Measurements from ENCODE around the gene KRT1.

KRT1 gene

DNA sequence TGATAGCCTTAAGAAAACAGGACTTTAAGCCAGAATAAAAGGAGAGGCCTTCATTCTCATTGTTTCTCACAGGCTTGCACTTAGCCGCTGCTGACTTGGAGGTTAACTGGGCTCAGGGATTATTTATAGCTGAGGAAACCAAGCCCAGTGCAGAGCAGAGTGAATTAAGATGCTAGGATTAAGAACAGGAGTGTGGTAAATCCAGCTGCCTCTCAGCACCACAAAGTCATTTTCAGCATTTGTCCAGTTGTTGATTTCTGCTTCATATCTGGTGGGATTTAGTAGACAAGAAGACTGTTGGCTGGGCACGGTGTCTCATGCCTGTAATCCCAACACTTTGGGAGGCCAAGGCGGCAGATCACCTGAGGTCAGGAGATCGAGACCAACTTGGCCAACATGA is 47.6 kb downstream of the KRT1 start:
- DNase-seq = no peak

DNA sequence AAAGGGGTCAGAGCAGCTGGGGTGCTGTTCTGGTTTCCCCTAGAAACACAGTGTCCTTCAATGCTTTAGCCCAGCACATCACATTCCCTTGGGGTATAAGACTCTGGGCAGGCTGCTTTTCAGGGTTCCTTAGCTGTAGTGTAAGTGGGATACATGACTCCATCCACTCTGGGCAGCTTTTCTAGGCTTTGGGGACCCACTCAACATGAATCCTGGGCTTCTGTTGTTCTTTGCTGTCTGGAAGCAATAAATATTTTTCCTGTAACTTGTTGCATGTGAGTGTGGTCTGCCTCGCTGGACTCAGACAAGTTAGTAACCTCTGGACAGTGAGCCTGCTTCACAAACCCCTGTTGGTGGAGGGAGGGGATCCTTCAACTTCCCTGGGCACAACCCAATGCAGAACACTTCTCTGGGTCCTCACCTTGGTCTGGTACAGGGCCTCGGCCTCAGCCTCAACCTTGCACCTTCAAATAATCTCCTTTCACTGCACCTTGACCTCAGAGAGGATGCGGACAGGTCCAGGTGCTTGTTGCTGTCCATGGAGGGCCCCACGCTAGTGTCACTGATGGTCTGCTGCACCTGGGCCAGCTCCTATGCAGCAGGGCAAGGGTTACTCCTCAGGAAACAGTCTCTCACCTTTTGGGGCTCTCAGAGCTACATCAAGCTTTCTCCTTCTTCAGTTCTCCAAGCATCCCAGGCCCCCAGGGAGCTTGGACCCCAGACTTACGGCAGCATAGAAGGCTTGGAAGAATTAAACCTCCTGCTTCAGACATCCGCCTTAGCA is 48.3 kb downstream of the KRT1 start:
- no peak for DNase-seq

GRCh38 chr12:52631264-52631663 is 48.9 kb downstream of the KRT1 start:
- DNase-seq = no peak

DNA sequence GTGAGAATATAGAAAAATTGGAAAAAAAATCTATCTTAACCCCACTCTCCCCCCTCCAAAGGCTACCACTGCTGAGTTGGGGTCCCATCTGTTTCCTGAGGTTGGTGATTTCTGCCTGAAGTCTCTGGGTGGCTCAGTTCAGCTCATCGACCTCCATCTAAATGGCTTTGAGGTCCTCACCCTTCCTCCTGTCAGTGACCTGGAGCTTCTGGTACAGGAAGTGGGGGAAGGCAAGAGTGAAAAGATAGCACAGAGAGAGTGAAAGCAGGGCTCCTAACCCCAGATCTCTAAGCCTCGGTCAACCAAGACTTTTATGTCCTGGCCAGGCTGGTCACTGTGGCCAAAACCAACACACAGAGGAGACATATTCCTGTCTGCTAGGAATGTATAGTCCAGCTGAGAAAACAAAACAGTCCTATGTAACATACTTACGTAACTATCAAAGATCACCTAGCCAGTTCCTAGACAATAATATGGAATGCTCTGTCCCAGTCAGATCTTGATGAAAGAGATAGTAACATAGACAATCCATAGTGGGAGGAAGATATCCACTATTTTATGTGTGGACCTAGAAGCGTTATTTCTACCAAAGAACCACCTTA is 49.5 kb downstream of the KRT1 start:
- DNase-seq = no peak

DNA sequence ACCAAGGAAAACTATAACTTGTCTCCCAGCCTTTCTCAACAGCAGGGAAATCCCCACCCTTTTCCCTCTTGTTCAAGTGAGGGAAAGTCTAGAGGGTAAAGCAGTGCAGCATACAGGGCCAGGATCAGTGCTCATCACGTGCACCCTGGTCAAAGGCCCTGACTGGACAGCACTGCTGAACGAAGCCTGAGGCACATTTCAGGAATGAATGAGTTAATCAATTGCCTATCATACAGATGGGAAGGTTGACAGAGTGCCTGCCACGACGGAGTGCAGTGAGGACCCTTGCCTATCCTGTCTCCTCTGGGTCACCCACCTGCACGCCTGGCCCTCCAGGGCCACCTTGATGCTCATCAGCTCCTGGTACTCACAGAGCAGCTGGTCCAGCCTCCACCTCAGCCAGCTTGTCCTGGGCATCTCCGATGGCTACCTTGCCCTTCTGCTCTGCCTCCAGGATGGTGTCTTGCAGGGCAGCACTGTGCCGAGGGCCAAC is 50.2 kb downstream of the KRT1 start:
- no peak for DNase-seq

DNA sequence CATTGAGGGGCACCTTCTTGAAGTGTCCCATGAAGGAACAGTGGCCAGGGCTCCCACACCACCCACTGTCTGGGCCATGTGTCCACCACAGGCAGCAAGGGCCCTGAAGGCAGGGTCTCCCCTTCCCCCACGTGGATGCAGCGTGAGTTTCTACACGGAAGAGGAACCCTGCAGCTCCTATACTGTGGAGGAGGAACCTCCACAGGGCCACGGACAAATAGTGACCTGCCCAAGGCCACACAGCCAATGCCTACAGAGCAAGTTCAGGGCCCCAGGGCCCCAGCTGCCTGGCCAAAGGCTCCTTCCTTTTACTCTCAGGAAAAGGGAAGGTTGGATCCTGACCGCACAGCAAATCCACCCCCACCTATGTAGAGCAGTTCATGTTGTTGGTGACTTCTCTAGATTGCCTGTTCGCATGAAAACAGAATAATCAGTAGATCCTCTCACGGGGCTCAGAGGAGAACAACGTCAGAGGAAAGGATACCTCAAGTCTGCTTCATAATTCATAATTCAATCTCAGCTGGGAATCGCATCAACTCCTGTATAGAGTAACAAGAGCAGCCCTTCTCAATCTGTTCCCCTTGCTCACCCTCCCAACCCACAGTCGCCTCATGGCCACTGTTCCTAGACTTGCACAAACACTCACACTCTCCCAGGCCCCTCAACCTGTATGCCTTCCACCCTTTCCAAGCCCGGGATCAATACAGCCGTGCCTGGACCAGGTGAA is 50.8 kb downstream of the KRT1 start:
- no peak for DNase-seq

DNA sequence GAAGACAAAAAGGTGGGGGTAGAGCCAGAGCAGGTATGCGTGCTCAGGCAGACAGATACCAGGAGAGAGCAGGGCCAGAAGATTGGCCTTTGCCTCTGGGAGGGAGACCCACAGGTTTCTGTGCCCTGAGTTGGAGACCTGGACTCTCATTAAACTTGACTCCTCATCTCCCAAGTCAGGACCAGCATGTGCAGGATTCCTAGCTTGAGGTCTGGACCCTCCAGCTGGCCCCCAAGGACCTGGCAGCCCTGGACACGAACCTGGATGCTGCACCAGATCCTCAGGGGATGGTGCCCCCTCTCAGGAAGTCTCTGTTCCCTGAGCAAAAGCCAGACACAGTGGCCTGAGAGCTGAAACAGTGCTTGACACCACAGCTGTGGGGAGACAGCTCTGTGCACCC is 51.4 kb downstream of the KRT1 start:
- DNase-seq = no peak

- no peak for DNase-seq
These were observed 52.1 kb downstream of the KRT1 start for GRCh38 chr12:52628111-52628507.

- DNase-seq = no peak
These were observed 52.7 kb downstream of the KRT1 start for GRCh38 chr12:52627395-52628110.

Data from NCI-H2171 (cell line).